HG03135 (cell line): ENCODE results near the gene CHERP.
"Not testable (repeated sequence)": the region's sequence is repeated elsewhere in the genome, so short reads cannot be mapped to it uniquely, and the experiment has no call there.

Experiments
- ATAC-seq: cut with Tn5 transposase; IDR thresholded peaks from one replicate; pipeline ENCODE4 v1.9.1; 2021; ENCODE audit warnings: mild to moderate bottlenecking, moderate library complexity; ENCODE audit not compliant: unreplicated experiment

CHERP gene

DNA sequence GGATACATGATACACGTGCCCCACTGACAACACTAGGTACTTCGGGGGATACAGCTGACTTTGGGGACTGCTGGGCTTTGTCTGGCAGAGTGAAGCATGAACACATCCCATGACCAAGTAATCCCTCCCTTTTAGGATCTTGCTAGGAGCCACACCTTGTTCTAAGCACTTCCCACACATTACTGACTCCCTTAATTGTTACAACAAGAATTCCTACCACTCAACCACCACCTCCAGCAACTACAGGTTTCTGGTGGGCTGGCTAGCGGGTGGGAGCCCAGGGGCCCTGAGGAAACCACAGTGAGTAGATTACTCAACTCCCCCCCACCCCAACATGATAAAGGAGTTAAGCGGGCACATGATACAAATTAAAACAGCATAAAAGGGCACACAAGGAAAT is 37.1 kb upstream of the CHERP start:
- ATAC-seq, result no peak

DNA sequence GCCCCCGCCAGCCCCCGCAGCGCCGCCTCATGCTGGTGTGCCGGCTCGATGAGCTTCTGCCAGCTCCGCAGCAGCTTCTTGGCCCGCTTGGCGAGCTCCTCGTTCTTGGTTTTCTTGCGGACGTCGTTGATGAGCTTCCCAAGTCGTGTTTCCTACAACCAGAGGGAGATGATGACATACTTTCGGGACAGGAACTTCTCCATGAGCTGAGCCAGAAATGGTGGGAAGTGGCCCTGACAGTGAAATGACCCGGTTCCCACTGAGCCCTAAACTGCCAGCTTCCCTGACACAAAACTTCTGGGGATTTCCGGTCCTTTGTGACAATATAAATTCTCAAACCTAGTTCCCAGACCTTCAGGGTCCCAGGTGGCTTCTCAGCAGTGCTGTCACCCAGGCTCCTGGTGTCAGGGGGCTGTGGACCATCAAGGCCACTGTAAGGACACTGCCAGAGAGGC is 35.3 kb upstream of the CHERP start:
- no peak for ATAC-seq

DNA sequence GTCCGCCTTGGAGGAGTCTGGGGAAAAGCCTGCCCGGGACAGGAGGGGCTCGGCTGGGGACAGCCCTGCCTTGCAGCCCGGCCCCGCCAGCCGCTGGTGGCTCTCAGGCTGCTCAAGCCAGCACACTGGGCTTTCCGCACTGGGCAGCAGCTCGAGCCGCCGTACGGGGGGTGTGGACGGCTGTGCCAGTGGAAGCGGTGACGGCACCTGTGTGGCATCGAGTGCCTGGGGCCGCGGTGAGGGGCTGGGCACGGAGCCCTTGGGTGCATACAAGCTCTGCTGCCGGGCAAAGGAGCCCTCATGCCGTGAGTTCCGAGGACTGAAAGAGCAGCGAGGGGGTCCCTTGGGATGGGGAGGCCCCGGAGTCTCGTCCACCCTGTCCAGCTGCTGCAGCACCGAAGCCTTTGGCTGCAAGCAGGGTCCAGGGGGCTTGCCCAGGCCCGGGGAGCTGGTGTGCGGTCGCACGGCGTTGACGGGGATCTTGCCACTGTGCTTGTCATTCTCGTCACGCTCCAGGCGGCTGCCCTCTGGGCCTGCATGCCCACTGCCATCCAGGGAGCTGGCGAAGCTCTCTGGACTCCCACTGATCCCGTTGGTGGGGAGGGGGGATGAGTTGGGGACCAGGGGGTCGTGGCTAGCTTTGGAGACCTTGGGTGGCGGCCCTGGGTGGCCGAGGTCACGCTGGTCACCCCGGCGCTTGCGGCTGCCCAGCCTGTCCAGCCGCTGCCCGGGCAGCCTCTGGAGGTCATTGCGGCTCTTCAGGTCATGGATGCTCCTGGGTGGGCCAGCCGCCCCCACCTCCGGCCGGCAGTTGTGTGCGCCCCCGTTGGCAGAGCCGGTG is 34.7 kb upstream of the CHERP start:
- no peak for ATAC-seq

DNA sequence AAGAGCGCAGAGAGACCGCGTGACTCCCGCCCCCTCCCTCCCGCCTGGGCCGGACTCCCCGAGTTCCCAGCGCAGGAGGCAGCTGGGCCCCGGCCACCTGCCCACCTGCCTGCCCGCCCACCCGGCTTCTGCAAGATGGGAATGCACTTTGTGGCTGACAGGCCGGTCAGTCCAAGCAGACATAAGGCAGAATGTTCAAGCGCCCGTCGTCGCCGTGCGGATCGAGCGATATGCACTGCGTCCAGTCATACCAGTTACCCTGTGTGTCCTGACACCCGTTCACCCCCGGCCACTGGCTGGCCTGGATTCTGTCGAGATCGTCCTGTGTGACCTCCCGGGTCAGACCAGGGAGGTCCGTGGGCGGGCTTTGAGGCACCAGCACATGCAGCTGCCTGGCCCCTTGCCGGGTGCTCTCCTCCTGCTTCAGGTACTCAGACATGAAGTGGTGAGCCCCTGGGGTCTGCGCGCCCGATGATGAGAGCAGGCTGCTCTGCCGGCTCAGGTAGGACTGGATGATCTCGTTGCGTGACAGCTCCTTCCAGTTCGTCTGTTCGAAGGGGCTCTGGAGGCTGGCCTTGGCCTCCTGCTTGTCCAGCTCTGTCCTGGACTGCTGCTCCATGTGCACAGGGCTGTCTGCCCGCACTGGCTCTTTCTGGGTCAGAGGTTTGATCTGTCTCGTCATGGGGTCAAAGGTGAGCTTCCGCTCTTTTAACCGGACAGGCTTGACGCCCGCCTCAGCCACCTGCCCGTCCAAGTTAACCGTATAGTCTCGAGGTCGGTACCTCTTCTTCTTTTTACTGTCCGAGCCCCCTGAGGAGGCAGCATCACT is 33.8 kb upstream of the CHERP start:
- ATAC-seq, result no peak

DNA sequence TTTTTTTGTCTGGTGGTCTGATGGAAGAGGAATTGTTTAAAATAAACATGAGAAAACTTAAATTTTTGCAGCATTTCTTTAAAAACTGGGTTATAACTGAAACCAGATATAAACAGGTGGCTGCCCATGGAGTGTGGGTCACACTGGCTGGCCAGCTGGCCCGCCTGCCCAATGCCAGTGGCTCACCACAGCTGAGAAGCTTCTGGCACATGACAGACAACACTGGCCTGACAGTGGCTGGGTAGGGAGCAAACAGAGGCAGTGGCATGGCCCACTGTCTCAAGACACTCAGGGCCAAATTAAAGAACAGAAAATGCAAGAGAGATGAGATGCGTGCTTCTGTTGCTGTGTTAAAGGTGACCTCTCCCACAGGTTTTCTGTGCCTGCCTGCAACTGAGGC is 33.0 kb upstream of the CHERP start:
- no peak for ATAC-seq

DNA sequence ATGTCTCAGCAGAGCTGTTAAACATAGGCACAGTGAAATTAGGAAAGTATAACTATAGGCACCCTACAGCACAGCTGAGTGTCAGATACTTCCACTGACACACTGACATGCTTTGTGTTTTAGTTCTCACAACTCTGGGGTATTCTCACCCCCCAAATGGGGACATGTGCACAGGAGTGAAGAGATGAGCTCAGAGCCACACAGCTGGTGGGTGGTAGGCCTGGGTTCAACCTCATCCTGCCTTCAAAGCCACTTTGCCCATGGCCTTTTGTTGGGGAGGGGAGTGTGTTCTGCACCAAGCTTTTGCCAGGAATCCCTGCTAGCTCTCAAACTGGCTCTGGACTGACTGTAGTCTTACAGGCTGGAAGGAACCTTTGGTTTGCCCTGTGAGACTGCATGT is 31.7 kb upstream of the CHERP start:
- ATAC-seq, result no peak

DNA sequence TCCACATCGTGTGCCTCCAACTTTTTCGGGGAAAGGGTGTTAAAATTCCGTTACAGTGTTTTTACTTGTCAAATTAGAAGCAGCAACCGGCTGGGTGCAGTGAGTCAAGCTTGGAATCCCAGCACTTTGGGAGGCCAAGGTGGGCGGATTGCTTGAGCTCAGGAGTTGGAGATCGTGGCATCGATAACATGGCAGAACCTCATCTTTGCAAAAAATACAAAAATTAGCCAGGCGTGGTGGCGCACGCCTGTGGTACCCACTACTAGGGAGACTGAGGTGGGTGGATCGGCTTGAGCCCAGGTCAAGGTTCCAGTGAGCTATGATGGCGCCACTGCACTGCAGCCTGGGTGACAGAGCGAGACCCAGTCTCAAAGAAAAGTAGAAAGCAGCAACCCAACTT is 31.1 kb upstream of the CHERP start:
- no peak for ATAC-seq

DNA sequence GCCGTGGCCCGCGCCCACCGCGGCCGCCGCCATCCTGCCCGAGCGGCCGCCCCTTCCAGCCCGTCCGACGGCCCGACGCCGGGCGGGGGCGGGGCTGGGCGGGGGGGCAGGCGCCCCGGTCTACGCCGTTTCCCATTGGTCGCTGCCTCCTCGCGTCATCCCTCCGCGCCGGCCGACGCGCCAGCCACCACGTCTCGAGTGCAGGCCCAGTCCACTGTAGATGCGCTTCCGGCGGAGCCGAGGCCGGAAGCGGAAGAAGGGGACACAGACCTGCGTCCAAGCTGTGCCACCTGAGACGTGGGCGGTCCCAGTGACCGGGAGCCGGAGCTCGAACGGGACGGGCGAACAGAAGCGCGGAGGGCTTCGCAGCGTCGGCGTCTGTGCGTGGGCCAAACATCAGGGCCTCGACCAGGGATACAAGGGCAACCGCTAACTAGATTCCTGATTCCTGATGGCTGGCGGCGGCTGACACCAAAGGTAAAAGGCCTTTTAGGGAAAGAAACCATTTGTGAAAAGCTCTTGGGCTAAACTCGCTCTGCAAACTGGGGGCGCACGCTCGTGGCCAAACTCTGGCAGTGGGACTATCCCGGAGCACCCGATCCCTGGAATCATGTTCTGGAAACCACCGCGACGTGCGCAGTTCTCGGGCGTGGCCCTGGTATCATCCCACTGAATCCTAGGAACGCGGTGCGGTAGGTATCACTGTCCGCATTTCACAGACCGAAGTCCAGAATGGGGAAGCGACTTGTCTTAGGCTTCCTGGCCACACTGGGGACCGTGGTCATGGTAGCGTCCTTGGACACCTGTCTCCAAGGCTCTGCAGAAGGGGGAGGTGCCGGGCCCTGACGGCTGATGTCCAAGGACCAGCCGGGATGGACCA is 30.3 kb upstream of the CHERP start, which contains the start of gene SLC35E1:
Gene SLC35E1, minus strand, starts transcription at position 84 of the 880 bp plus-strand sequence. Its CDS starts 51 bp downstream, at position 33.
- peak; percentile 82 for ATAC-seq

DNA sequence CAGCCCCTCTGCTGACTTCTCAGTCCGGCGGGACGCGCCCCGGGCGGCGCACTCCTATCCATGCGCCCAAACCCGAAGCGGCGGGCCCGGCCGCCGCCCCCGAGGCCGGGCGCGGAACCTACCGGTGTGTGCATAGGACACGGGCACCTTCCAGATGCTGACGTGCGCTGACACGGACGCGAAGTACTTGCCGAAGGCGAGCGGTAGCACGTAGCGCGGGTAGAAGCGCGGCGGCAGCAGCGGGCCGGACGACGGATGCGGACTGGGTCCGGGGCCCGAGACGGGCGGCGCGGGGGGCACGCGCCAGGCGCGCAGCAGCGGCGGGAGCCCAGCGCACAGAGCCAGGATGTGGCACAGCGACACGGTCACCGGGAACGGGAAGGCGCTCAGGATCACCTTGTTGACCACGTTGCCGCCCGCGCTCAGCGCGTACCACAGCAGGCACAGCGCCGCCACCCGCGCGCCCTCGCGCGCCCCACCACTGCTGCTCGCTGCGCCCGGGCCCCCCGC is 29.6 kb upstream of the CHERP start:
- ATAC-seq, result peak; percentile 22

DNA sequence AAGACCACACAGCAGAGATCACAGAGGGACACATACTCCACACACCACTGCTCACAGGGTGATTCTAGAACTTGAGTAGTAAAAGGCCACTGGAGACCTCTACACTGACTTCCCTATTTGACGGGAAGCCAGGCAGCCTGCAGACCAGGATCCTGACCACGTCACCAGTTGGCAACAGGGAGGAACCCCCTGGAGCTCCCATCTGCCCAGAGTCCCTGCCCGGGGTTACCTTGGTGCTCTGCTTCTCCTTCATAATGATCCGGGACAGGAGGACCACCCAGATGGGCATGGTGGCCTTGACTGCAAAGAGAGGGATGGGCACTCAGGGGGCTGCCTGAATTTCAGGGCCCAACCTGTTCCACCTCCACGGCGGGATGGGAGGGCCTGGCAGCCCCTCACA is 29.0 kb upstream of the CHERP start:
- ATAC-seq, result no peak

DNA sequence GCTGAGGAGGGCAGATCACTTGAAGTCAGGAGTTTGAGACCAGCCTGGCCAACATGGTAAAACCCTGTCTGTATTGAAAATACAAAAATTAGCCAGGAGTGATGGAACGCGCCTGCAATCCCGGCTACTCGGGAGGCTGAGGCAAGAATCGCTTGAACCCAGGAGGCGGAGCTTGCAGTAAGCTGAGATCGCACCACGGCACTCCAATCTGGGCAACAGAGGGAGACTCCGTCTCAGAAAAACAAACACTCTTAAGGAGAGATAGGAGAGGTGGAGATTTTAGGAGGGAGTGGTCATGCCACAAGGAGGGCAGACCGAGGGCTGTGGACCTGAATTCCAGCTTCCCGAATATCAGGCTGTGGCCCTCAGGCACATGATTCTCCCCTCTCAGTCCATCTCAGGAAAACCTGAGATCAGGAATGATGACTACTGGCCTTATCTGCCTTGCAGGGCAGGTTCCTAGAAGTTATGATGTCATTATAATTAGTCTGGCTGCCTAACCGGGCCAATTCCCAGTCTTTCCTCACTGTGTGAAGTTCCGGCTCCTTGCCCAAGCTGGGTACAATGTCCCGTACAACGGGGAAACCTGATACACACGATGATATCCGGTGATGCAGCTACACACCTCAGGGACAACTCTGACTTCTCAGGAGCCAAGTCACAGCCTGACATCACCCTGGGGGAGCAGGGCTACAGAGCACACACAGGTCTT is 27.5 kb upstream of the CHERP start:
- no peak for ATAC-seq

DNA sequence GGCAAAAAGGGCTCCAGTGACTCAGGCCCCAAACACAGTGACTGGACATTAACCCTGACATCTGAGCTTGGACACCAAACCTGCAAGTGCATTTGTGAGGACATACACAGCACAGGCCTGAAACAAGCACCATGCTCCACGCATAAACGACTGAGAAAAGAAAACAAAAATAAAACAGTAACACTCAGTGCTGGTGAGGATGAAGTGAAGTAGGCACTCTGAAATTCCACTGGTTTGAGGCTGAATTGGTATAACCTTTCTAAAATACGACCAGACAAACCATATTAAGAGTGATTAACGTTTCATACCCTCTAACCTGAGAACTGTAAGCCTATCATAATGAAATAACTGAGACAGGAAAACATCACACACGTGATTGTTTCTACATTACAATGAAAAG is 24.5 kb upstream of the CHERP start:
- ATAC-seq, result no peak

DNA sequence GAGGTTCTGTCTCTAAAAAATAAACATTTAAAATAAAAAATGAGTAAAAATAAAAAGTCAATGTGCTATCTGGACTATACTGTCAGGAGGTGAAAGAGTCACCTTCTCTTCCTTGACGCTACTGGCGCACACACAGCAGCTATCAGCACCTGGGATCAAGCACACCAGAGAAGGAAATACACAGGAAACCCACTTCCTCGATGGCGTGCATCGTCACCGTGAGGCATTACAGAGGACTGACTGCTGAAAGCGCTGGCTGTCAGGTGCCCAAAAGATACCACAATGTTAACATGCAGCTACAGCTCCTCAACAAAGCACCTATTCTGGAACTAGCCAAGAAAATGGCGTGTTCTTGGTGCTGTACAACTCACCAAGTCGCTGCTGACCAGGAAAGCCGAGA is 23.9 kb upstream of the CHERP start:
- no peak for ATAC-seq

DNA sequence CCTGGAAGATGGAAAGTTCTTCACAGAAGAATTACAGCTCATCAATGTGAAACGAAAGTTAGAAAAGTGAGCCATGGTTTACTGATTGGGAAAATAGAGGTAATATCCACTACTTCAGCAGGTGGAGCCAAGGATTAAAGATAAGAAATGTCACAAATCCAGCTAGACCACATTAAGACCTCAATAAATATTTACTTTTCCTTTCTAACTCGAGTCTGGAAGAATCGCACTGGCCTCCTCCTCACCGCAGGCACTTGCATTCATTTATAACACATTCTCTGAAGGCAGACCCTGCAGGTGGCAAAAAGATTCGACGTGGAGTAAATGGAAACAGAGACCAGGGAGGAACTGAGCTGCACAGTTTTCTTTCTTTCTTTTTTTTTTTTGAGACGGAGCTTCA is 22.6 kb upstream of the CHERP start:
- no peak for ATAC-seq

DNA sequence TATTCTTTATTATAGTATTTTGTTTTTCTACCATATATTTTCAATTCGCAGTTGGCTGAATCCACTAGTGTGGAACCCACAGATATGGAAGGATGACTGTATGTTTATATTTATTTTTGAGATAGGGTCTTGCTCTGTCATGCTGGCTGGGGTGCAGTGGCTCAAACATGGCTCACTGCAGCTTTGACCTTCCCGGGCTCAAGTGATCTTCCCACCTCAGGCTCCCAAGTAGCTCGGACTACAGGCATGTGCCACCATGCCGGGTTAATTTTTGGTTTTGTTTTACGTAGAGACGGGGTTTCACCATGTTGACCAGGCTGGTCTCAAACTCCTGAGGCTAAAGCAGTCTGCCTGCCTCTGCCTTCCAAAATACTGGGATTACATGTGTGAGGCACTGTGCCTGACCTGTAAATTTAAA is 20.4 kb upstream of the CHERP start:
- ATAC-seq, result no peak

DNA sequence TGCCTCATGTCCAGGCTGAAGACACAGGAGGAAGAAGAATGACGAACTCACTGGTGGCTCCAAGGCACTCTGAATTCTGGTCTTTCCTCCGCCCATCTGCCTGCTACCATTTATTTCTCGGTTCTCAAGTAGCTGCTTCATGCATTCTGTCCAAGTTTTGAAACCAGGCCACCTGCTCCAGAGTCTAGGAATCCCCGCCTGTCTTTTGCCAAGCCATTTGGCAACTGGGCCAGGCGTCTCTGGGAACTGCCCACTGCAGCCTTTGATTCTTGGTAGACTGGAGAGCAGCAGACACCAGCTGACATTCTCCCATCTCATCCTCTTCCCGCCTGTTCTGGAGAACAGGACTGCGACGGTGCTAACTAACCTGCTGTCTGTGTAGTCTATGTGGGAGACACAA is 19.1 kb upstream of the CHERP start:
- no peak for ATAC-seq

DNA sequence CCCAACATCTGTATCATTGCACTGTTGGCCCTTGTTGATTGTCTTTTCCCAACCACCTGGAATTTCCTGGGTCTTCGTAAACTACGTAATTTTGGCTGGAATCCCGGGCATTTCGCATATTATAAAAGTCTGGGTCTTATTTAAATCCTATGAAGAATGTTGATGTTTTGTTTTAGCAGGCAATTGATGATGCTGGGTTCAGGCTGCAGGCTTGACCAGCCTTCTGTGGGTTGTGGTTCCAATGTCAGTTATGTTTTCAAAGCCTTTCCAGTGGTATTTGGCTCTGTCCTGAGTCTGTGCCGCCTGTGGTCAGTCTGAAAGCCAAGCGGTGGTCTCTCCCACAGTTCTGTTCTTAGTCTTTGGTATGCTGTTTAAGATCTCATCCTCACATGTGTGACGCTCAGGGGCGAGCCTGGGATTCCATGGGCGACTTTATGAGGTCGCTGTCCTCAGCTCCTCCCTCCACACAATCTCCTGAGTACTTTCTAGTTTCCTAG is 17.6 kb upstream of the CHERP start:
- no peak for ATAC-seq

DNA sequence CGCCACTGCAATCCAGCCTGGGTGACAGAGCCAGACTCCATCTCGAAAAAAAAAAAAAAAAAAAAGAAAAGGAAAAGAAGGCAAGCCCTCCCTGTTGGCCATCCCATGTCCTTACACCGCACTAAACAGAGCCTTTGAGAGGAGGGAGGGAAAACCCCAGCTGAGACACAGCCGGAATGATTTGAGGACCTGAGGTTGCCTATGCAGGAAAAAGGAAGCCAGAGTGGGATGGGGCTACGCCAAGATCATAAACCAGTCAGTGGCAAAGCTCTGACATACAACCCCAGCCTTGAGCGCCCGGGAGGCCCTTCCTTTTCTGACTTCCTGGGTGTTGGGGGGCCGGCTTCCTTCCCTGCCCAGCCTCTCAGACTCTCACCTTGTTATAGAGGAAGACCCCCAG is 12.5 kb upstream of the CHERP start:
- ATAC-seq, result no peak

DNA sequence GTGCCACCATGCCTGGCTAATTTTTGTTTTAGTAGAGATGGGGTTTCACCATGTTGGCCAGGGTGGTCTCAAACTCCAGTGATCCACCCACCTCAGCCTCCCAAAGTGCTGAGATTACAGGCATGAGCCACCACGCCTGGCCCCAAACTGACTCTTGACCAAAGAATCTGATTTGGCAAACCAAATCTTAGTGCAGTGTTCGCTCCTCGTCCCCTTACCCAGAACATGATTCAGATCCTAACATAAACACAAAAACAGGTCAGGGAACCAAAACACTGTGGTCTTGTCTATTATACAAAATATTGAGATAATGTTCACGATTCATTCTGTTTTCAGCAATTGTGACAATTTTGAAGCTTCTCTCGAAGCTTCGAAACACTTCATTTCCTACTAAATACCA is 9.7 kb upstream of the CHERP start:
- not testable (repeated sequence) for ATAC-seq

DNA sequence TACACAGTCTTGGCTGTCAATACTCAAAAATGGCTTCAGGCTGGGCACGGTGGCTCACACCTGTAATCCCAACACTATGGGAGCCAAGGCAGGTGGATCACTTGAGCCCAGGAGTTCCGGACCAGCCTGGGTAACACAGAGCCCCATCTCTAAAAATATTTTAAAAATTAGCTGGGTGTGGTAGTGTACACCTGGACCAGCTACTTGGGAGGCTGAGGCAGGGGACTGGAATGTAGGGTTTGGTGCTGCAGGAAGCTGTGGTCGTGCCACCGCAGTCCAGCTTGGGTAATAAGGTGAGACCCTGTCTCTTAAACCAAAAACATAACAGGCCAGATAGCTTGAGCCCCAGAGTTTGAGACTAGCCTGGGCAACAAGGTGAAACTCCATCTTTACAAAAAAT is 6.7 kb upstream of the CHERP start:
- ATAC-seq, result no peak
